HEK293 (cell line): ENCODE results near the gene FGFRL1.

Experiments used
- CTCF ChIA-PET: fragments of 350-600 bp; formaldehyde crosslinking; extraction: SDS; loops from one replicate; lab custom pipeline; 2021; ENCODE audit warnings: antibody characterized with exemption; lab: Yijun Ruan, JAX
- POLR2A ChIA-PET: fragments of 300-600 bp; formaldehyde crosslinking; extraction: SDS; loops from one replicate; lab custom pipeline; 2020; ENCODE audit warnings: antibody characterized with exemption, inconsistent platforms; lab: Yijun Ruan, JAX
- H3K27ac ChIP-seq: fragments of 200-500 bp; sonication (Bioruptor generic); 2 replicates; pipeline ENCODE4 v1.5.1; 2014; ENCODE audit warnings: low read depth, low read length, control low read depth, inconsistent platforms; ENCODE audit errors: extremely low read depth
- H3K36me3 ChIP-seq, 2 experiments: fragments of 200-500 bp in 1 of 2; sonication (Bioruptor generic) in 1 of 2; 1 replicate in 1 of 2; 2 replicates in 1 of 2; pipeline ENCODE4 v1.5.1; 2014 to 2017; ENCODE audit warnings: inconsistent platforms in 2 of 2, low read length in 2 of 2; ENCODE audit not compliant: control insufficient read depth in 2 of 2, insufficient read depth in 1 of 2
- H3K4me1 ChIP-seq: fragments of 200-500 bp; sonication (Bioruptor generic); 2 replicates; pipeline ENCODE4 v1.5.1; 2014; ENCODE audit warnings: mild to moderate bottlenecking, low read length, inconsistent platforms; ENCODE audit not compliant: control insufficient read depth, insufficient read depth
- H3K4me3 ChIP-seq: 2 replicates; pipeline ENCODE4 v1.5.1; 2011; ENCODE audit warnings: low read depth, mild to moderate bottlenecking, control low read depth, low read length, moderate library complexity
- H3K9me3 ChIP-seq: fragments of 200-500 bp; sonication (Bioruptor generic); 2 replicates; pipeline ENCODE4 v1.5.1; 2014; ENCODE audit warnings: low read depth, low read length, inconsistent platforms; ENCODE audit not compliant: control insufficient read depth, insufficient read depth
- EGR2 ChIP-seq: fragments of 450-650 bp; formaldehyde crosslinking; IDR thresholded peaks from 2 replicates; pipeline ENCODE4 v1.5.1; 2016; ENCODE audit warnings: low read depth, missing biosample characterization, missing genetic modification characterization
- KLF1 ChIP-seq: fragments of 450-650 bp; formaldehyde crosslinking; IDR thresholded peaks from 2 replicates; pipeline ENCODE4 v1.5.1; 2016; ENCODE audit warnings: missing biosample characterization, missing genetic modification characterization
- KLF8 ChIP-seq: fragments of 450-650 bp; formaldehyde crosslinking; IDR thresholded peaks from 2 replicates; pipeline ENCODE4 v1.5.1; 2016; ENCODE audit warnings: missing biosample characterization, missing genetic modification characterization
- ZFHX2 ChIP-seq: fragments of 450-650 bp; formaldehyde crosslinking; conservative IDR thresholded peaks from 2 replicates; pipeline ENCODE4 v1.5.1; 2016; ENCODE audit warnings: missing biosample characterization, missing genetic modification characterization
- ZFP69B ChIP-seq: fragments of 450-650 bp; formaldehyde crosslinking; IDR thresholded peaks from 2 replicates; pipeline ENCODE4 v1.5.1; 2016; ENCODE audit warnings: missing biosample characterization, missing genetic modification characterization
- ZNF146 ChIP-seq: fragments of 450-650 bp; formaldehyde crosslinking; IDR thresholded peaks from 2 replicates; pipeline ENCODE4 v1.5.1; 2016; ENCODE audit warnings: missing biosample characterization, missing genetic modification characterization
- ZNF19 ChIP-seq: fragments of 450-650 bp; formaldehyde crosslinking; IDR thresholded peaks from 2 replicates; pipeline ENCODE4; 2016; ENCODE audit warnings: missing biosample characterization, missing genetic modification characterization, low read depth
- ZNF214 ChIP-seq: fragments of 450-650 bp; formaldehyde crosslinking; IDR thresholded peaks from 2 replicates; pipeline ENCODE4 v1.5.1; 2017; ENCODE audit warnings: missing biosample characterization, mild to moderate bottlenecking, missing genetic modification characterization, borderline replicate concordance
- ZNF311 ChIP-seq: fragments of 450-650 bp; formaldehyde crosslinking; IDR thresholded peaks from 2 replicates; pipeline ENCODE4 v1.5.1; 2017; ENCODE audit warnings: missing biosample characterization, missing genetic modification characterization, borderline replicate concordance
- ZNF335 ChIP-seq: fragments of 450-650 bp; formaldehyde crosslinking; conservative IDR thresholded peaks from 2 replicates; pipeline ENCODE4 v1.5.1; 2016; ENCODE audit warnings: missing biosample characterization, missing genetic modification characterization
- ZNF366 ChIP-seq: fragments of 450-650 bp; formaldehyde crosslinking; conservative IDR thresholded peaks from 2 replicates; pipeline ENCODE4 v1.5.1; 2016; ENCODE audit warnings: missing biosample characterization, missing genetic modification characterization
- ZNF571 ChIP-seq: fragments of 450-650 bp; formaldehyde crosslinking; IDR thresholded peaks from 2 replicates; pipeline ENCODE4 v1.5.0; 2017; ENCODE audit warnings: missing biosample characterization, missing genetic modification characterization
- ZNF677 ChIP-seq: fragments of 450-650 bp; IDR thresholded peaks from 2 replicates; pipeline ENCODE4 v1.5.0; 2018; ENCODE audit warnings: missing biosample characterization, mild to moderate bottlenecking, missing genetic modification characterization, moderate library complexity
- ZNF837 ChIP-seq: fragments of 450-650 bp; formaldehyde crosslinking; IDR thresholded peaks from 2 replicates; pipeline ENCODE4 v1.5.1; 2016; ENCODE audit warnings: missing biosample characterization, missing genetic modification characterization
- TF ChIP-seq, protein P1 (sequence below): fragments of 450-650 bp; formaldehyde crosslinking; IDR thresholded peaks from 2 replicates; pipeline ENCODE4 v1.5.1; 2016; ENCODE audit warnings: missing biosample characterization, missing genetic modification characterization

The FGFRL1 gene

DNA sequence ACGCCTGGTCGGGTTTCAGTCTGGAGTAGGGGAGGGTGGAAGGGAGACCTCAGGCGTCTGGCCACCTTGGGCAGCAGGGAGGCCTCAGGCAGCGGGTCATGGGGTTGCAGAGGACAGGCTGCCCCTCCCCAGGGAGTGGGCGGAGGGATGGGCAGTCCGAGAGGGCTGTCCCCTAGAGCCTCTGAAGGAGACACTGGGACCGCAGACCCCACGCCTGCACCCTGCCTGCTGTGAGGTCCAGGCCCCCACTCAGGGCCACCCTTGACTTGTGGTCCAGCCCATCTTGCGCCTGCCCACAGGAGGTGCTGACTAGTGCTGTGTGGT, 16.5 kb downstream of the FGFRL1 start (continued):
- TF ChIP-seq ZNF214 (tag by site-specific recombination) = no peak

DNA sequence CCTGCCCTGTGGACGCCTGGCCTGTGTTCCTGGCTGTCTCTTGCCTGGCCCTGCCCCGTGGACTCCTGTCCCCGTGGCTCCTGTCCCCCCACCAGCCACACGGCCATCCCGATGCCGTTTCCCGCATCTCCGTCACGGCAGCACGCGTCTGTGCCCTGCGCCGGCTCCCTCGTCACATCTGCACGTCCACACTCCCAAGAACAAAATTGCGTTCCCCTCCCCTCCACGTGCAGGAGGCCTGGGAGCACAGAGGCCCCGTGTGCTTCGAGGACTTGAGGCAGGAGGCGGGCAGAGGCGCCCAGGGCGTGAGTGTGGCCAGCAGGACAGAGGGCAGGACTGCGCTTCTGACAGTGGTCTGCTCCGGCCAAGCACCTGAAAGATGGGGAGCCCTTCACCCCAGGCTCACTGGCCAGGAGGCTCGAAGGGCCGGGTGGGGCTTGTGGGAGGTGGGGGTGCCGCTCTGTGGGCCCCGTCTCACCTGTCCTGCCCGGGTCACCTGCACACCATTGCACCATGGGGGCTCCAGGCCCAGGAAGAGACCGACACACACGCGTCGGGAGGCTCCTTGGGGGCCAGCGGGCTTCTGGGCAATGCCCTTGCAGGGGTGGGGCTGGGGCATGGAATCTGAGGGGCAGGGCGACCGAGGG, 17.3 kb downstream of the FGFRL1 start:
- POLR2A ChIA-PET = no interaction called here
- H3K4me3 ChIP-seq = no peak overlapping the region
- CTCF ChIA-PET = no interaction called here

DNA sequence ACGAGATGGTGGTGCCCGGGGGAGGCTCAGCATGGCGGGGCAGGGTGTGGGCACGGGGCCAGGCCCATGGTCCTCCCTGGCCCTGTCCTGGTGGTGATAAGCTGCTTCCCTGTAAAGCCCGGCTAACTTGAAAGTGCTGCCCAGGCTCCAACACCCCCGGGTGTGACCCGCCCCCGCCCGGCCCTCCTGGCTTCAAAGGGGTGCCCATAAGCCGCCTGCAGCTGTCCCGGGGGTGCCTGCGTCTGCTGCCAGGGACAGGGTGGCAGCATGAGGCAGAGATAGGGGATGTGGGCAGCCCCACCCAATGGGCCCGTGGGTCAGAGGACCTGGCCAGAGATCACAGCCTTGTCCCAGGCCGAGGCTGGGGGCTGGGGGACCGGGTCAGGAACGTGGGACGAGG, 18.1 kb downstream of the FGFRL1 start:
- no peaks in the 10 kb centered on the region for H3K9me3 ChIP-seq
- CTCF ChIA-PET = no interaction called here
- no peak overlapping the region for H3K4me3 ChIP-seq
- H3K27ac ChIP-seq = no peak overlapping the region
- H3K36me3 ChIP-seq = peaks cover 0 to 17% of the 10 kb centered on the region in 2 experiments; a peak in 1 of 3 replicates
- peak; percentile 54 for TF ChIP-seq ZNF335 (tag by site-specific recombination)
- peak; percentile 39; the same call in 1 of the 2 replicates for TF ChIP-seq KLF1 (tag by site-specific recombination)
- 0 out of 2 replicates have a peak, but pooled peaks have one; percentile 11 for TF ChIP-seq ZFHX2 (tag by site-specific recombination)
- no peak for TF ChIP-seq ZNF146 (tag by site-specific recombination)
- TF ChIP-seq KLF8 = peak; percentile 20; the same call in 1 of the 2 replicates
- TF ChIP-seq ZNF366 (tag by site-specific recombination) = no peak
- no peak for TF ChIP-seq ZNF837
- no peak for TF ChIP-seq ZNF19 (tag by site-specific recombination)
- TF ChIP-seq EGR2 = peak; percentile 10; the same call in 1 of the 2 replicates
- no peak for TF ChIP-seq ZNF571 (tag by site-specific recombination)
- TF ChIP-seq, all 188 proteins: peak for 5
- POLR2A ChIA-PET = no interaction called here
- H3K4me1 ChIP-seq = no peaks in the 10 kb centered on the region

More for the DNA sequence above, 17.3 kb downstream of the FGFRL1 start:
- Histone ChIP-seq H3K27ac (no peak overlapping the region), H3K9me3 (no peaks in the 10 kb centered on the region), H3K4me1 (no peaks in the 10 kb centered on the region), H3K36me3 (peaks cover 0 to 21% of the 10 kb centered on the region in 2 experiments; a peak in 1 of 3 replicates)
- TF ChIP-seq ZNF311 (tag by site-specific recombination) = no peak
- TF ChIP-seq ZNF677 (tag by site-specific recombination) = no peak
- TF ChIP-seq, protein P1, sequence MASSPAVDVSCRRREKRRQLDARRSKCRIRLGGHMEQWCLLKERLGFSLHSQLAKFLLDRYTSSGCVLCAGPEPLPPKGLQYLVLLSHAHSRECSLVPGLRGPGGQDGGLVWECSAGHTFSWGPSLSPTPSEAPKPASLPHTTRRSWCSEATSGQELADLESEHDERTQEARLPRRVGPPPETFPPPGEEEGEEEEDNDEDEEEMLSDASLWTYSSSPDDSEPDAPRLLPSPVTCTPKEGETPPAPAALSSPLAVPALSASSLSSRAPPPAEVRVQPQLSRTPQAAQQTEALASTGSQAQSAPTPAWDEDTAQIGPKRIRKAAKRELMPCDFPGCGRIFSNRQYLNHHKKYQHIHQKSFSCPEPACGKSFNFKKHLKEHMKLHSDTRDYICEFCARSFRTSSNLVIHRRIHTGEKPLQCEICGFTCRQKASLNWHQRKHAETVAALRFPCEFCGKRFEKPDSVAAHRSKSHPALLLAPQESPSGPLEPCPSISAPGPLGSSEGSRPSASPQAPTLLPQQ = peak; percentile 54; the same call in 1 of the 2 replicates

DNA sequence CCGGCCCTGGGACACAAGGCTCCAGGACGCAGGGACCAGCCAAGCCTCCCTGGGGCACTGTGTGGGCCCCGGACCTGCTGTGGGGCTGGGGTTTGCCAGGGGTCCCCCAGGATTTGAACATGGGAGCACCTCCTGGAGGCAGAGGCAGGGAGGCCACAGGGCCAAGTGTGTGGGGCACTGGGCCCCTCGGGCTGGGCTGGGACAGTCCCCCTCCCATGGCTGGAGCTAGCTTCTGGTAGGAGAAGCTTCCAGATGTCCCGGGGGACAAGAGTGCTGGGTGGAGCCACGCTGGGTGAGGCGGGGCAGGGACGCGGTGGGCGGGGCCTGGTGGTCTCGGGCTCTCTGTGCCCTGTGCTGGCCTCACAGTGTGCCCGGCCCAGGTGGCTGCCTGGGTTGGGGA, 18.6 kb downstream of the FGFRL1 start:
- H3K9me3 ChIP-seq = no peaks in the 10 kb centered on the region
- ChIA-PET CTCF (no interaction called here), POLR2A (no interaction called here)
- no peaks in the 10 kb centered on the region for H3K4me1 ChIP-seq
- H3K36me3 ChIP-seq = peaks cover 0 to 12% of the 10 kb centered on the region in 2 experiments; a peak in 1 of 3 replicates
- no peak overlapping the region for H3K27ac ChIP-seq
- H3K4me3 ChIP-seq = no peak overlapping the region
- TF ChIP-seq, protein P1 = peak; percentile 75
- TF ChIP-seq KLF8 (peak; percentile 23; the same call in 1 of the 2 replicates), ZNF214 (tag by site-specific recombination) (no peak), ZFP69B (tag by site-specific recombination) (peak; percentile 66)
- TF ChIP-seq, all 188 proteins: peak for 3
